Lower leg skin (tissue), 4 donors: Measurements from ENCODE around the gene TAF3. TPM values are rescaled to one million over a fixed set of nuclear protein-coding genes. Genes with fewer than 3 reads are reported as not detected.

Experiments used
- DNase-seq, 2 donors: peaks; one replicate each; pipeline ENCODE4 v3.0.0-alpha.2; 2019; ENCODE audit warnings: low spot score in 2 of 2
- H3K4me3 ChIP-seq: fragments of 200-600 bp; sonication (generic); 2 replicates; pipeline ENCODE4 v1.5.1; 2017; ENCODE audit warnings: mild to moderate bottlenecking, low read depth; ENCODE audit not compliant: poor library complexity, severe bottlenecking
- CTCF ChIP-seq, 3 donors: fragments of 450-650 bp; IDR thresholded peaks; one replicate each; pipeline ENCODE4 v1.5.1; 2016; ENCODE audit warnings: antibody characterized with exemption in 3 of 3, mild to moderate bottlenecking in 3 of 3, moderate library complexity in 2 of 3
- POLR2A ChIP-seq, 2 donors: fragments of 450-650 bp; IDR thresholded peaks; one replicate each; pipeline ENCODE4 v1.6.1; 2016 to 2017; ENCODE audit warnings: antibody characterized with exemption in 2 of 2, mild to moderate bottlenecking in 1 of 2, moderate library complexity in 1 of 2
- WGBS, 2 donors: methylation state at CpG; one replicate each; pipeline ENCODE4 v1.1.5; 2018; 5-methylcytosine and 5-hydroxymethylcytosine counted together
- intact Hi-C: fragments of 100-400 bp; cut with DNase I; formaldehyde crosslinking; loops from one replicate; pipeline ENCODE4 v1.15.0; 2023; ENCODE audit warnings: low total_unique reads
- total RNA-seq, 4 donors: library from RNA; depleted of rRNA; stranded (reverse); fragments of >200 nt; gene quantifications; one replicate each; pipeline ENCODE4 v1.1.0, GENCODE V29; 2016

TAF3 gene
- total RNA-seq, 4 donors from 2014 or later = 5.0 to 8.3 (median 7.7) TPM

- peak in 1 of 2 donors; percentile 85 for DNase-seq
- H3K4me3 ChIP-seq = no peak overlapping the region
- 13 to 15% methylated on average over 15 of the region's 15 CpGs for WGBS, 2 donors
- intact Hi-C loops = no loop called here
- TF ChIP-seq POLR2A (IDR thresholded peaks at IDR 0.05) = no peak
- TF ChIP-seq CTCF (IDR thresholded peaks at IDR 0.05) = no peak
Measured at GRCh38 chr10:8060010-8060703, 241.9 kb downstream of the TAF3 start.

- no peak for TF ChIP-seq POLR2A (IDR thresholded peaks at IDR 0.05)
- no peak for TF ChIP-seq CTCF (IDR thresholded peaks at IDR 0.05)
- no peak overlapping the region for H3K4me3 ChIP-seq
- intact Hi-C loops = no loop called here
- WGBS, 2 donors = 36 to 49% methylated on average over 10 of the region's 10 CpGs
- peak in 1 of 2 donors; percentile 81 for DNase-seq
Measured at GRCh38 chr10:8060704-8061121, 242.4 kb downstream of the TAF3 start.

DNA sequence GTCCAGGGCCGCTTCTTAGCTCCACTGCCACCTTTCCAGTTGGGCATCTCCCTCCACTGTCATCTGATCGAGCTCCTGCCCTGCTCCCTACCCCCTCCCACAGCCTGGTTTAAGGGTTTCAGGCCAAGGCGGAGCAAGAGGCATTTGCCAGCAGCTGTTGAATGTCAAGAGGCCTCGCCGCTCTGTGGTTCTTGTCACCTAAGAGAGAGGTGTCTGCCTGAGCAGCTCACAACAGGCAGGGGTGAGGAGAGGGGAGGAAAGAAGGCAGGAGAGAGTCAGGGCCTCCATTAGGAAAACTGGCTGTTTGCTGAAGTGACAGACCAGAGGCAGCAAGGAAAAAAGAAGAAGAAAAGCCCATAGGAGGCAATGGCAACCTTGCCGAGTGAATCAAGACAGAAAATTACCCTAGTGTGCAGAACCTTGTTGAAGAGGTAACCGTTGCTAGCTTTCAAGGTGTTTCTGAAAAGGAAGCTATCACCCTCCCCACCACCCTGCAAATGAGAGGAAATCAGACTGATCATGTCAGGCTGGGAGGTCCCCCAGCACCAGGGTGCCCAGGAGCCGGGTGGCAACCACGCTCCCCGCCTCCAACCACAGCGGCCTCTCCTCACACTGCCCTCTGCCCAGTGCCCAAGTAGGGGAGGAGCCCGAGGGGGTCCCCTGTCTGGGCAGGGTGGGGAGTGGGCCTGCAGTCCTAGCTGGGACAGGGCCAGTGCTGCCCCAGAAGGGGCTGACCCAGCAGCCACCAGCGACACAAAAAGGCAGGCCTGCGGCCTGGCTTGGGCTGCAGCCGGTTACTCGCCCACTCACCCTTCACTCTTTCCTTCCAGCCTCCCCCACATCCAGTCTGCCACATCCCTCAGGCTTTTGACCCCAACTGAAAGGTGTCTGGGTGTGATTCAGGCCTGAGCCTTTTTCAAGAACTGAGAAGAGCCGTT is 243.2 kb downstream of the TAF3 start:
- DNase-seq = peak in 1 of 2 donors; percentile 81
- no peak overlapping the region for H3K4me3 ChIP-seq
- WGBS, 2 donors = 57 to 61% methylated on average over 16 to 17 of the region's 17 CpGs
- intact Hi-C loops = no loop called here
- no peak for TF ChIP-seq CTCF (IDR thresholded peaks at IDR 0.05)
- no peak for TF ChIP-seq POLR2A (IDR thresholded peaks at IDR 0.05)

GRCh38 chr10:8063128-8063908 is 245.0 kb downstream of the TAF3 start:
- DNase-seq = peak in 1 of 2 donors; percentile 74
- TF ChIP-seq CTCF (IDR thresholded peaks at IDR 0.05) (no peak), POLR2A (IDR thresholded peaks at IDR 0.05) (no peak)
- 62 to 68% methylated on average over 15 of the region's 15 CpGs for WGBS, 2 donors
- no peak overlapping the region for H3K4me3 ChIP-seq
- intact Hi-C loops = no loop called here

DNA sequence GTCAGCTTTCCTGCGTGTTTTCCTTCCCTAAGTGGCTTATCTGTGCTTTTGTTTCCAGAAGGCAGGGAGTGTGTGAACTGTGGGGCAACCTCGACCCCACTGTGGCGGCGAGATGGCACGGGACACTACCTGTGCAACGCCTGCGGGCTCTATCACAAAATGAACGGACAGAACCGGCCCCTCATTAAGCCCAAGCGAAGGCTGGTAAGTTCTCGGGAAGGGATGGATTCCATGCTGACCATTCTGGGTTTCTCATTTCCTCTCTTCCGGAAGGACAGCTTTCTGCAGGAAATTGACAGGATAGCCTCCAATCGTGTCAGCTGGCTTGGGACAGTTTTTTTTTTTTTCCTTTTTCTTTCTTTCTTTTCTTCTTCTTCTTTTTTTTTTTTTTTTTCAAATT is 245.6 kb downstream of the TAF3 start:
- DNase-seq = peak in 1 of 2 donors; percentile 39
- intact Hi-C loops = no loop called here
- 63 to 70% methylated on average over 13 of the region's 13 CpGs for WGBS, 2 donors
- H3K4me3 ChIP-seq = no peak overlapping the region
- TF ChIP-seq POLR2A (IDR thresholded peaks at IDR 0.05) = no peak
- TF ChIP-seq CTCF (IDR thresholded peaks at IDR 0.05) = no peak
